ENCODE results near the gene FAU.

GRCh38 chr11:65141896-65142494 is 20.1 kb upstream of the FAU start:
- TF ChIP-seq POLR2AphosphoS5 (IDR thresholded peaks at IDR 0.05; ENCODE audit: low read depth, low read length): no peak
- no peak for TF ChIP-seq REST (IDR thresholded peaks at IDR 0.05; ENCODE audit: insufficient read depth in 1 of 2, low read depth in 2 of 2, low read length in 2 of 2)
- TF ChIP-seq SIN3A (IDR thresholded peaks at IDR 0.05; ENCODE audit: borderline replicate concordance, insufficient read depth, low read length): no peak
